ENCODE measurements around the gene LINGO3. TPM values are rescaled to one million over a fixed set of nuclear protein-coding genes. Genes with fewer than 3 reads are reported as not detected.

Gene LINGO3
- total RNA-seq, 4 donors from 2014 or later: 0.45 TPM; not detected in 3

GRCh38 chr19:2342656-2343288, 34.8 kb upstream of the LINGO3 start:
- H3K36me3 ChIP-seq: peaks cover 12 to 15% of the 10 kb centered on the region in 2 donors
- H3K9me3 ChIP-seq: no peaks in the 10 kb centered on the region
- intact Hi-C loops (cut with DNase I): no loop called here
- H3K4me3 ChIP-seq (replicated peaks in 1 of 3): no peak overlapping the region
- H3K27ac ChIP-seq: no peak overlapping the region
- H3K27me3 ChIP-seq: no peaks in the 10 kb centered on the region
- H3K4me1 ChIP-seq: no peaks in the 10 kb centered on the region
- 95 to 97% methylated on average over 9 to 13 of the region's 29 CpGs for WGBS, 2 donors
- TF ChIP-seq POLR2A (IDR thresholded peaks at IDR 0.05): no peak
- TF ChIP-seq, protein P1, sequence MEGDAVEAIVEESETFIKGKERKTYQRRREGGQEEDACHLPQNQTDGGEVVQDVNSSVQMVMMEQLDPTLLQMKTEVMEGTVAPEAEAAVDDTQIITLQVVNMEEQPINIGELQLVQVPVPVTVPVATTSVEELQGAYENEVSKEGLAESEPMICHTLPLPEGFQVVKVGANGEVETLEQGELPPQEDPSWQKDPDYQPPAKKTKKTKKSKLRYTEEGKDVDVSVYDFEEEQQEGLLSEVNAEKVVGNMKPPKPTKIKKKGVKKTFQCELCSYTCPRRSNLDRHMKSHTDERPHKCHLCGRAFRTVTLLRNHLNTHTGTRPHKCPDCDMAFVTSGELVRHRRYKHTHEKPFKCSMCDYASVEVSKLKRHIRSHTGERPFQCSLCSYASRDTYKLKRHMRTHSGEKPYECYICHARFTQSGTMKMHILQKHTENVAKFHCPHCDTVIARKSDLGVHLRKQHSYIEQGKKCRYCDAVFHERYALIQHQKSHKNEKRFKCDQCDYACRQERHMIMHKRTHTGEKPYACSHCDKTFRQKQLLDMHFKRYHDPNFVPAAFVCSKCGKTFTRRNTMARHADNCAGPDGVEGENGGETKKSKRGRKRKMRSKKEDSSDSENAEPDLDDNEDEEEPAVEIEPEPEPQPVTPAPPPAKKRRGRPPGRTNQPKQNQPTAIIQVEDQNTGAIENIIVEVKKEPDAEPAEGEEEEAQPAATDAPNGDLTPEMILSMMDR (IDR thresholded peaks at IDR 0.05): no peak
- DNase-seq: no peak

GRCh38 chr19:2341982-2342381, 34.0 kb upstream of the LINGO3 start:
- no peaks in the 10 kb centered on the region for H3K9me3 ChIP-seq
- no peaks in the 10 kb centered on the region for H3K27me3 ChIP-seq
- TF ChIP-seq, protein P1 (IDR thresholded peaks at IDR 0.05): no peak
- no peak for DNase-seq
- H3K27ac ChIP-seq: no peak overlapping the region
- no peaks in the 10 kb centered on the region for H3K4me1 ChIP-seq
- no peak overlapping the region for H3K4me3 ChIP-seq (replicated peaks in 1 of 3)
- intact Hi-C loops (cut with DNase I): no loop called here
- whole genome bisulfite sequencing, 2 donors: 93 to 94% methylated on average over 14 to 15 of the region's 15 CpGs
- H3K36me3 ChIP-seq: peaks cover 12 to 15% of the 10 kb centered on the region in 2 donors

DNA sequence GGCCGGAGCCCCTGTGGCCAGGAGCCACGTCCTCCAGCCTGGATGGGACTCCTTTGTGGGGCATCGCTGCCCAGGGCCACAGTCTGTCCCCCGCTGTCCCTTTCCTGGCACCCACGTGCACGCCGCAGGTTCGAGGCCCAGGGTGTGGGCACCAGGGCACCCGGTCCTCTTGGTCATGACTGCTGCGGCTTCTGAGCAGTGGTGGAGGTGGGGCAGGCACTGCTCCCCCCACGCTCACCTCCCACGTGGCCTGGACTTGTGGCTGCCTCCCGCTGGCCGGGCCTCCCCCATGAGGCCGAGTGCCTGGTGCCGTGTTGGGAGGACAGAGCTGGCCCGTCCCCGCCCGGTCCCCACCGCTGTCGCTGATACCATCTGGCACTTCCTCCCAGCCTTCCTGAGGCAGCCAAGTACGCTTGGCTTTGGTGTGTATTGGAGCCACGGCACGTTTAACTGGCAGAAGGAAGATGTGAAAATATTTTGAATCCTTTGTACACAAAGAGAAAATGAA, 33.3 kb upstream of the LINGO3 start:
- Histone ChIP-seq H3K9me3 (no peaks in the 10 kb centered on the region), H3K4me1 (no peaks in the 10 kb centered on the region), H3K36me3 (peaks cover 11 to 12% of the 10 kb centered on the region in 2 donors), H3K4me3 (replicated peaks in 1 of 3) (no peak overlapping the region), H3K27me3 (no peaks in the 10 kb centered on the region), H3K27ac (no peak overlapping the region)
- 80 to 97% methylated on average over 10 to 21 of the region's 24 CpGs for WGBS, 2 donors
- no peak for DNase-seq
- TF ChIP-seq, protein P1 (IDR thresholded peaks at IDR 0.05): no peak
- TF ChIP-seq POLR2A (IDR thresholded peaks at IDR 0.05): no peak
- intact Hi-C loops (cut with DNase I): no loop called here

GRCh38 chr19:2340496-2341243, 32.7 kb upstream of the LINGO3 start:
- H3K36me3 ChIP-seq: peaks cover 11 to 12% of the 10 kb centered on the region in 2 donors

More at GRCh38 chr19:2340496-2341243, 32.7 kb upstream of the LINGO3 start:
- Histone ChIP-seq H3K4me1 (no peaks in the 10 kb centered on the region), H3K9me3 (no peaks in the 10 kb centered on the region), H3K4me3 (replicated peaks in 1 of 3) (no peak overlapping the region), H3K27ac (no peak overlapping the region), H3K27me3 (no peaks in the 10 kb centered on the region)
- TF ChIP-seq, protein P1 (IDR thresholded peaks at IDR 0.05): no peak
- TF ChIP-seq POLR2A (IDR thresholded peaks at IDR 0.05): no peak
- intact Hi-C loops (cut with DNase I): no loop called here
- 95 to 97% methylated on average over 12 to 20 of the region's 38 CpGs for WGBS, 2 donors
- no peak for DNase-seq
